ENCODE results near the gene AGL.

DNA sequence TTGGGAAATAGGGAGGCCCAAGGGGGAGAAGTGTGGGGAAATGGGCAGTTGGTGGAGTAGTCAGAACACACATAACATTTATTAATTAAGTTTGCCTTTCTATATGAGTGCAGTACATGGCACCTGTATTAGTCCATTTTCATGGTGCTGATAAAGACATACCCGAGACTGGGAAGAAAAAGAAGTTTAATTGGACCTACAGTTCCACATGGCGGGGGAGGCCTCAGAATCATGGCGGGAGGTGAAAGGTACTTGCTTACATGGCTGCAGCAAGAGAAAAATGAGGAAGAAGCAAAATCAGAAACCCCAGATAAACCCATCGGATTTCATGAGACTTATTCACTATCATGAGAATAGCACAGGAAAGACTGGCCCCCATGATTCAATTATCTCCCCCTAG, 118.1 kb downstream of the AGL start:
- TF ChIP-seq, protein P1, sequence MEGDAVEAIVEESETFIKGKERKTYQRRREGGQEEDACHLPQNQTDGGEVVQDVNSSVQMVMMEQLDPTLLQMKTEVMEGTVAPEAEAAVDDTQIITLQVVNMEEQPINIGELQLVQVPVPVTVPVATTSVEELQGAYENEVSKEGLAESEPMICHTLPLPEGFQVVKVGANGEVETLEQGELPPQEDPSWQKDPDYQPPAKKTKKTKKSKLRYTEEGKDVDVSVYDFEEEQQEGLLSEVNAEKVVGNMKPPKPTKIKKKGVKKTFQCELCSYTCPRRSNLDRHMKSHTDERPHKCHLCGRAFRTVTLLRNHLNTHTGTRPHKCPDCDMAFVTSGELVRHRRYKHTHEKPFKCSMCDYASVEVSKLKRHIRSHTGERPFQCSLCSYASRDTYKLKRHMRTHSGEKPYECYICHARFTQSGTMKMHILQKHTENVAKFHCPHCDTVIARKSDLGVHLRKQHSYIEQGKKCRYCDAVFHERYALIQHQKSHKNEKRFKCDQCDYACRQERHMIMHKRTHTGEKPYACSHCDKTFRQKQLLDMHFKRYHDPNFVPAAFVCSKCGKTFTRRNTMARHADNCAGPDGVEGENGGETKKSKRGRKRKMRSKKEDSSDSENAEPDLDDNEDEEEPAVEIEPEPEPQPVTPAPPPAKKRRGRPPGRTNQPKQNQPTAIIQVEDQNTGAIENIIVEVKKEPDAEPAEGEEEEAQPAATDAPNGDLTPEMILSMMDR (IDR thresholded peaks at IDR 0.05): no peak
- no peak for TF ChIP-seq POLR2AphosphoS5 (IDR thresholded peaks at IDR 0.05; ENCODE audit: low read depth, low read length)

Measured in Panc1 (cell line).